DOHH2 (cell line): ENCODE measurements around the gene TBPL1.

ENCODE experiments used
- H3F3A ChIP-seq: fragments of 200-600 bp; sonication (generic), shearing (Covaris generic); 2 replicates; pipeline ENCODE4 v1.6.0; 2016; ENCODE audit warnings: antibody characterized with exemption, mild to moderate bottlenecking; ENCODE audit not compliant: control insufficient read depth, insufficient read depth
- H3K27ac ChIP-seq: fragments of 200-600 bp; sonication (generic); 2 replicates; pipeline ENCODE4 v1.5.1; 2014; ENCODE audit warnings: low read depth, mild to moderate bottlenecking, low read length, moderate library complexity
- H3K27me3 ChIP-seq: fragments of 200-600 bp; sonication (generic); 2 replicates; pipeline ENCODE4 v1.6.1; 2014; ENCODE audit warnings: mild to moderate bottlenecking, low read length, mixed read lengths; ENCODE audit not compliant: control insufficient read depth
- H3K36me3 ChIP-seq: fragments of 200-600 bp; sonication (generic); 2 replicates; pipeline ENCODE4 v1.6.1; 2014; ENCODE audit warnings: mild to moderate bottlenecking, low read length, moderate library complexity, mixed read lengths; ENCODE audit not compliant: control insufficient read depth
- H3K4me1 ChIP-seq: fragments of 200-600 bp; sonication (generic); 2 replicates; pipeline ENCODE4 v1.6.1; 2014; ENCODE audit warnings: mild to moderate bottlenecking, low read length, mixed read lengths; ENCODE audit not compliant: control insufficient read depth
- H3K4me2 ChIP-seq: fragments of 200-600 bp; sonication (generic); 2 replicates; pipeline ENCODE4 v1.6.0; 2014; ENCODE audit warnings: mild to moderate bottlenecking, low read length, moderate library complexity
- H3K4me3 ChIP-seq: fragments of 200-600 bp; sonication (generic); 2 replicates; pipeline ENCODE4 v1.5.1; 2014; ENCODE audit warnings: mild to moderate bottlenecking, low read length, mixed read lengths
- H3K79me2 ChIP-seq: fragments of 200-600 bp; sonication (generic); 2 replicates; pipeline ENCODE4 v1.6.1; 2014; ENCODE audit warnings: mild to moderate bottlenecking, low read length, mixed read lengths; ENCODE audit not compliant: control insufficient read depth
- H3K9me2 ChIP-seq: fragments of 200-600 bp; sonication (generic); replicated peaks from 2 replicates; pipeline ENCODE4 v1.6.1; 2014; ENCODE audit warnings: mild to moderate bottlenecking, low read length, mixed read lengths; ENCODE audit not compliant: control insufficient read depth
- H3K9me3 ChIP-seq: fragments of 200-600 bp; sonication (generic); 2 replicates; pipeline ENCODE4 v1.6.1; 2014; ENCODE audit warnings: antibody characterized with exemption, low read length, mixed read lengths; ENCODE audit not compliant: control insufficient read depth, insufficient read depth
- H4K20me1 ChIP-seq: fragments of 200-600 bp; sonication (generic); 2 replicates; pipeline ENCODE4 v1.6.0; 2014; ENCODE audit warnings: low read depth, mild to moderate bottlenecking, antibody characterized with exemption, low read length, moderate library complexity; ENCODE audit not compliant: control insufficient read depth, insufficient read depth
- CTCF ChIP-seq: fragments of 200-600 bp; sonication (generic); IDR thresholded peaks from one replicate; pipeline ENCODE4 v1.5.1; 2014; ENCODE audit warnings: antibody characterized with exemption, mild to moderate bottlenecking, low read depth, low read length; ENCODE audit not compliant: poor library complexity, severe bottlenecking
- EZH2phosphoT487 ChIP-seq: fragments of 200-600 bp; sonication (generic); IDR thresholded peaks from 2 replicates; pipeline ENCODE4 v1.6.1; 2017; ENCODE audit warnings: borderline replicate concordance, mild to moderate bottlenecking, antibody characterized with exemption, low read length, moderate library complexity, mixed read lengths

TBPL1 gene

GRCh38 chr6:133972388-133972787 lies 19.4 kb downstream of the TBPL1 start:
- H3K4me2 ChIP-seq: no peak overlapping the region
- H4K20me1 ChIP-seq: peaks cover 14% of the 10 kb centered on the region; the same call in 1 of the 2 replicates
- H3K4me3 ChIP-seq: no peak overlapping the region
- H3K27ac ChIP-seq: no peak overlapping the region
- H3K9me3 ChIP-seq: no peaks in the 10 kb centered on the region
- H3K27me3 ChIP-seq: no peaks in the 10 kb centered on the region
- peaks cover 6% of the 10 kb centered on the region; the same call in 1 of the 2 replicates for H3F3A ChIP-seq
- H3K9me2 ChIP-seq: no peaks in the 10 kb centered on the region
- peaks cover 8% of the 10 kb centered on the region for H3K4me1 ChIP-seq
- H3K36me3 ChIP-seq: no peaks in the 10 kb centered on the region
- H3K79me2 ChIP-seq: peaks cover 92% of the 10 kb centered on the region
- no peak for TF ChIP-seq EZH2phosphoT487
- TF ChIP-seq CTCF: no peak

GRCh38 chr6:133973109-133973971 lies 20.3 kb downstream of the TBPL1 start:
- H3K27ac ChIP-seq: no peak overlapping the region
- H3K36me3 ChIP-seq: no peaks in the 10 kb centered on the region
- TF ChIP-seq CTCF (peak; percentile 86), EZH2phosphoT487 (no peak)
- H3K4me2 ChIP-seq: no peak overlapping the region
- no peak overlapping the region for H3K4me3 ChIP-seq
- no peaks in the 10 kb centered on the region for H3K9me2 ChIP-seq
- H3K27me3 ChIP-seq: no peaks in the 10 kb centered on the region
- H3F3A ChIP-seq: peaks cover 6% of the 10 kb centered on the region; the same call in 1 of the 2 replicates
- peaks cover 8% of the 10 kb centered on the region for H3K4me1 ChIP-seq
- H4K20me1 ChIP-seq: peaks cover 14% of the 10 kb centered on the region; the same call in 1 of the 2 replicates
- no peaks in the 10 kb centered on the region for H3K9me3 ChIP-seq
- H3K79me2 ChIP-seq: peaks cover 92% of the 10 kb centered on the region

GRCh38 chr6:133977983-133978895 lies 25.2 kb downstream of the TBPL1 start:
- Histone ChIP-seq H3K79me2 (peaks cover 57% of the 10 kb centered on the region), H3K4me1 (peaks cover 1% of the 10 kb centered on the region), H3K4me3 (no peak overlapping the region), H4K20me1 (peaks cover 8% of the 10 kb centered on the region; the same call in 1 of the 2 replicates), H3K9me3 (no peaks in the 10 kb centered on the region), H3K9me2 (no peaks in the 10 kb centered on the region), H3K36me3 (peaks cover 24% of the 10 kb centered on the region), H3K27ac (no peak overlapping the region), H3F3A (no peaks in the 10 kb centered on the region), H3K27me3 (no peaks in the 10 kb centered on the region), H3K4me2 (no peak overlapping the region)
- no peak for TF ChIP-seq CTCF
- TF ChIP-seq EZH2phosphoT487: no peak
